HG02678 (cell line): ENCODE results near the gene C12orf42.

Experiments used
- ATAC-seq: cut with Tn5 transposase; IDR thresholded peaks from one replicate; pipeline ENCODE4 v1.9.1; 2021; ENCODE audit warnings: mild to moderate bottlenecking, moderate library complexity; ENCODE audit not compliant: unreplicated experiment

Gene C12orf42

DNA sequence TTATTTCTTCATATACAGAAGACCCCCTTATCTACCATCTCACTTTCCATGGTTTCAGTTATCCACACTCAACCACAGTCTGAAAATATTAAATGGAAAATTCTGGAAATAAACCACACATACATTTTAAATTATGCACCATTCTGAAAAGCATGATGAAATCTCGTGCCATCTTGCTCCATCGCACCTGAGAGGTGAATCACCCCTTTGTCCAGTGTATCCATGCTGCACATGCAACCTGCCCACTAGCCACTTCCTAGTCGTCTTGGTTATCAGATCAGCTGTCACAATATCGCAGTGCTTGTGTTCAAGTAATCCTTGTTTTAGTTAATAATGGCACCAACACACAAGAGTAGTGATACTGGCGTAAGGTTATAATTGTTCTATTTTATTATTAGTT, 145.7 kb downstream of the C12orf42 start:
- no peak for ATAC-seq

DNA sequence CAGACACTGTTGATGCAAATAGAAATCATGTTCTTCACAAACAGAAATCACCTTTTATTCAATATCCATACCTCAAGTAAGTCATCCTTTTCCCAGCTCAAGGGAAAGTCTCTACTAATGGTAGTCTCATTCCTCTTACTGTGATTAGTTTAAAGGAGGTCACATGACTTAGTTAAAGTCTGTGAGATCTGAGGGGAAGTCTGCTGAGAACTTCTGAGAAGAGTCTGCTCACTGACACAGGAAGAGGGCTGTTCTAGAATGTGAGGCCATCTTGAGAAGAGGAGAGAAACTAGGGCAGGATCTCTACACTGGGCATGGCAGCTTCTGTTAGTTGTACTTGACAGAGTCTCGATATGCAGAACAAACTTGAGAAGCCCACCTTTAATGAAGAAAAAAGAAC, 146.8 kb downstream of the C12orf42 start:
- no peak for ATAC-seq

DNA sequence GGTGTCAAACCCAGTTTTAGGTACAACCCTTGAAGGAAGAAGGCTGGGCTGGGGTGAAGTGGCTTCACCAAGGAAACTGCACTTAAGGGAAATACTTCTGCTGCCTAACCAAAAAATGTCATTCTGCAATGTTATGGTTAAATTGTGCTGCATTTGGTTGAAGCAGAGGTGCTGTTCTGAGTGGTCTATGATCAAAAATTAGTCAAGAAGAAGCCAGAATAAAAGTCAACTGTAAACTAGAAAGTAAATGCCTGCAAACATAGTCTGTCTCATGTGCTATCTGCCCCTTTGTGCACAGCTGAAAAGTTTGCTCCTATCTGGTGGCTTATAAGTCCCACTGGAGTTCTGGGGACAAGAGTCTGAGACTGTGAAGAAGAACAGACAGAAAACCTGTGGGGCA, 158.8 kb downstream of the C12orf42 start:
- no peak for ATAC-seq

DNA sequence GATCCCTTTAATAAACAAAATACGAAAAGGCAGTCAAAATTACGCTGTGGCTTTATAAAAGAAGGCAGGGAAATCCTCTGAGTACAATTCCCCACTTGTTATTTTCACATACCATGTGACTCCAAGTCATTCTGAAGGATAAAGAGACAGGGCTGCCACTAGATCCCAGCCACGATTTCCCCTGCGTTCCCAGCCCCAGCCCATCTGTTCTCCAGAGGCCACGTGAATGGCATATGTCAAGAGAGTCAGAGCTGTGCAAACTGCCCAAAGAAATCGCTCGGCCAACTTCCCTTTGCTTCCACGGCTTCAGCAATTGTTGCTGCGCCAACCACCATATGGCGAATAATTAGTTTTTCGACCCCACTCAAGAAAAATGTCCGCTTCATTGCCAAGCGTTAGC, 161.3 kb downstream of the C12orf42 start:
- no peak for ATAC-seq

DNA sequence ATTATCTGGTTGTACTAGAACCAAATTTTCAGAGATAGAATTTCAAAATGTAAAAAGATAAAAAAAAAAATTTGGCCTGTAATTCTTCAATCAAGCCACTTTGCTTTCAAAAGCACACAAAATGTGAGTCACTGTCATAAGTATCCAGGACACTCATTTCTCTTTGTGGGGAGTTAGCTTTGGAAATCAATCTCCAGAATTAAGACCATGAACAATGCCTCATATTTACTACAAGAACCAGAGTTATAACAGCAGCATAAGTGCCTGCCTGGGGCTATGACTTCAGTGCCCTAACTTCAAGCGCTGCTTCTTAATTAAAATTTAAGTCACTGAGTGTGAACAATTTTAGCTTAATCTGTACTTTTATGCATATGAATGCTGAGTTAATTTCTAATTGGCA, 162.1 kb downstream of the C12orf42 start:
- ATAC-seq = no peak

DNA sequence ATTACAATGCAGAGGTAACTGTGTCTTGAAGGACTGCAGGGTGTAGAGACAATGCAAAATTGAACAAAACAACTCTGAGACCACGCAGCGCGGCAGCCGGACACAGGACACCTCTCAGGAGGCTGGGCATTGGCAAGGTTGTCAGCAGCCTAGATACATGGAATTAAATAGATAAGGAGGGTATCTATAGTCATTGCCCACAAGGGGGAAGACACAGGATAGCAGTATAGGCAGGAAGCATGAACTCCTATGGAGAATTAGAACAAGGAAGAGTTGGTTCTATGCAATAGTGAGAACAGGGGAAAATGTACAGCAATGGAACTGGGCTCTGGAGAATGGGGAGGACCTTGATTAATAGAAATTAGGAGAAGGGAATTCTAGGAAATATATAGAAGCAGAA, 164.1 kb downstream of the C12orf42 start:
- no peak for ATAC-seq

DNA sequence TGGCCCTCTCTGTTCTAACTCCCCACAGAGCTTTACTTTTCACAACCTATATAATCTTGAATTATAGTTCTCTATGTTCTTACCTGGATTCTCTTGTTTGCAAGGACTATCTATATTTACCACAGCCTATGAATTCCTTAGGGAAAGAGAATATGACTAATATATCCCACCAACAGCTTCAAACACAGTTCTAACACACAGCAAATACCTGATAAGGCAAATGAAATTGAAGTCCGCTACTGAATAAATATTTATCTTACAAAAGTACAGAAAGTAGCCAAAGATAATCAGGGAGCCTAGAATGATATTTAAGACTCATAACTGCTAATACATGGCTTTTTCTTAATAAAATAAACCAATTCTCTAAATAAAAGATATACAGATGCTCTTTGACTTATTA, 165.1 kb downstream of the C12orf42 start:
- ATAC-seq = no peak

DNA sequence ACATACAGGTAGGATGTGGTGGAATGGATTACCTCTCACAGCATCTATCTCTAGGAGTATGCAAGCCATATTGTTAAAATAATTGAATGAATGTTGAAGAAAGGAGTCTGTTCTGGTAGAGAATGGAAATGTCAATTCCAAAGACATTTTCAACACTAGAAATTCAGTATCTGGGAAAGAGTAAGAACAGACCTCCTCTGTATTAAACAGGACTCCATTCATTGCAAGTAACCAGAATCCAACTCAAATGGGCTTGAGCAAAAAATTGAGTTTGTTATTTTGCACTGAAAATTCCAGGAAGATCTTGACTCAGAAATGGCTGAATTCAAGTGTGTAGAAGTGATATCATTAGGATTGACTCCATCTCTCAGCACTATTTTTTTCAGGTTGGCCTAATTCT, 168.1 kb downstream of the C12orf42 start:
- ATAC-seq = no peak

DNA sequence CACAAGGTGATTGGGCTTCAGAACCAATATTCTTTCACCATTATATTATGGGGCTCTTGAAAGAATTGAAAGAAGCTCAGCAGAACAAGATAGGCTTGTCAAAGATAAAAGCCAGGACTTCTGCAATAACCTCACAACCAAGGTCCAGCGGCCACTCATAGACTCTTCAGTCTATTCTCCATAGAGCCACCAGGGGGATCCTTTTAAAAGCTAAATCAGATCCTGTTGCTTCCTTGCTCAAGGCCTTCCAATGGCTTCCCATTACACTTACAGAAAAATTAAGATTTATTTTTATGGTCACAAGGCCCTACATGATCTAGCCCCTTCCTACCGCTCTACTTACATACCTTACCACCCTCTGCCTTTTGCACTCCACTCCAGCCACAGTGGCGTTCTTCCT, 169.6 kb downstream of the C12orf42 start:
- ATAC-seq = no peak

DNA sequence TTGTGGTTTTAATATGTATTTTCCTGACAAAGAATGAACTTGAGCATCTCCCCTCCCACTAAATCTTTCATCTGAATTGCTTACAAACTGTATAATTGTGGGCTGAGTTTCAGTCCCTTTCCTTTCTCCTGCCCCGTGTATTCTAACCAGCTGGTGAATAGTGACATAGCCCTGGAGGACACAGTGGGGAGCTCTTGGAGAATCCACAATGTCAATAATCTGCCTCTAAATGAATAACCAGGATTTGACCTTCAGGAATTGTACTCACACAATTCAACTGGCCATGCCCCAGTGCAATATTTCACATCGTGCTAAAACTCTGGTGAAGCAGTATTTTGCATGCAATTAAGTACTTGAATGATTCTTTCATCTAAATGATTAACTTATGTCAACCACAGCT, 177.2 kb downstream of the C12orf42 start:
- no peak for ATAC-seq

DNA sequence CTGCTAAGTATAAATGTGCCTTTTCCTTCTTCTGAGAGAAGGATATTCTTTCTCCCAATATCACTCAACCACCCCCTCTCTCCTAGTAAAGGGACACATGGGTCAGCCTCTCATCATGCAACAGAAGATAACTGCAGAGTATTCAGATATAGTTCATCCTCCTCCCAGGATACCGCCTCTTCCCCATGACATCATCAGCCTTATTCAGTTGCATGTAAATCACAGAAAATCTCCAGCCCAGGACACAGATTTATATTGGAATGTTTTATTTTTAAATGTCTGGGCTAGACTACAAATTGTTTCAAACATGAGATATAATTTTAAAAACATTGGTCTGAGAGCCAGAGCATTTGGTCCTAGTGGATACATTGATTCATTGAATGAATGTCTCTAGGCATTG, 178.5 kb downstream of the C12orf42 start:
- ATAC-seq = no peak

DNA sequence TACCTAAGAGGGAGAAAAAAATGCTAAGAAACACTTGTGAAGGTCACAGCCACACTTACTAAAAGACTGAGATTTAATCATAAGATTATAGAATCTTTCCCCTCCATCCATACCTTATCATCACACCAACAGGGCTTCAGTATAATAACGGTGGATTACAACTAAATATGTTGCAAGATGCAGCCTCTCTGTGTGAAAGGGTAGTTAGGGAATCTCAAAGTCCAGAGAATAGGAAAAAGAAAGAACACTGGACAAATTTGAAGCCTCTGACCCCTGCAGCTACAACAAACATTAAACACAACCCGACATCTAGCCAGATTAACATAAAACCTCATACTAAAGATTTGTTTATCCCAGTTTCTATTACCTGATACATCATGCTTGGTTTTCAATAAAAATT, 181.0 kb downstream of the C12orf42 start:
- no peak for ATAC-seq

DNA sequence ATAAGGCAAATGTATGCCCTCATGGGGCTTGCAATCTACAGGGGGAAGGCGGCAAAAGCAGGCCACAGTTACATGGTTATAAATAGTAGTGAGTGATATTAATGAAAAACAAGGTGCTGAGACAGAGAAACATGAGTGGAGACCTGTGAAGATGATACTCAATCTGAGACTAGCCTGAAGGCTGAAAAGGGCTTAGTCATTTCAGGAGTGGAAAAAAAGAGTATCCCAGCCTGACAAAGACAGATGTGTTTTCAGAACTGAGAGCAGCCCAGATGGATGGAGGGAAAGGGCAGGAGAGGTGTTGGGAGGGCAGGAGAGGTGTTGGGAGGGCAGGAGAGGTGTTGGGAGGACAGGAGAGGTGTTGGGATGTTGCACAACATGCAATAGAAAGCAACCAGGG, 181.9 kb downstream of the C12orf42 start:
- no peak for ATAC-seq

DNA sequence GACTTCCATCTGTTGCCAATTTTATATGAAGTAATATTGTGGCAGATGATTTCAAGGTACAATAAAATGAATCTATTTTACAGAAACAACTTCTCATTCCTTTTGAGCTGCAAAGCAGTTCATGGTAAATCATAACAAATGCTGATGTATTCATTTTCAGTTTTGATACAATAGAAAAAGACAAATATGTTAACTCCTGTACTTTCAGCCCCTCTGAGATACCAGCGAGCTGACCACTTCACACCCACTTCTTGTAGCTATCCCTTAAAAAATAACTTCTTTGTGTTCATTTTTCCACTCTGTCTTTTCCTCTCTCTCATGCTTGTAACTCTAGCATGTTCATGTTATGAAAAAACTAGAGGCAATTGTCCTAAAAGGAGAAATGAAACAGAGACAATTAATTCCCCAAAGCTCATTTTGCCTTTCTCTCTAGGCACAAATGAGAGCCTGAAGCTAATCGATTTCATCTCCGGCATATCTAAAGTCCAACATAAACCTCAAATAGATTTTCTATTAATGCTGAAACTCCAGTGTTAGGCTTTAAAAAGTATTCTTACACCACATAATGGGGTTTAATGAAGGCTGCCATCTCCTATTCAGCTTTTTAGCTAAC, 182.9 kb downstream of the C12orf42 start:
- ATAC-seq = no peak

DNA sequence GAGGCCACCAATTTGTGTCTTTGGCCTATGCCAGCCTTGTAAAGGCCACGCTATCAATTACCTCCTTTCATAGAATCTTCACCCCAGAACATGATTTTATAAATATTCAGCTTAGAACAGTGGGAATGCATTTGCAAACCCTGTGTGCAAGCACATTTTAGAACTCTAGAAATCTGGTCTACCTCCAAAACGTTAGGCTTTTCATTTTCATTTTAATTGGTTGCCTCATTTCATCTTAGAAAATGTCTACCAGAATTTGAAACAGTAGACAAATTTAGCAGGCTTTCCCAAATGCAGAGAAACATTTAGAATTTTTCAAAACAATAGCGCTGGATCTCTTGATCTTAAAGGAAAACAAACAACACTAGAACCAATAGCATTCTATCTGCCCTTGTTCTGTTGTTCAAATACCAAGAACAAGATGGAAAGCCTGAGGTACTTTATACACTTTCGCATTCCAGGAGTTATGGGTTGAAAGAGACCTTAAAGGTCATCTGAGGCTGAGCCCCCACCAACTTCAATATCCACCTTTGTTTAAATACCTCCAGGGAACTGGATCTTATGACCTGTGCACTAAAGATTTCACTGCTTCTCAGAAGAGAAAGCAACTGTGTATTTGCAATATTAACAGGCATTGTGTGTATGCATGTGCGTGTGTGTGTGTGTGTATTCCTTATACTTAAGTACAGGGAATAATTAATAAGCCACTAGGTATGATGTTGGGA, 185.1 kb downstream of the C12orf42 start:
- ATAC-seq = no peak

DNA sequence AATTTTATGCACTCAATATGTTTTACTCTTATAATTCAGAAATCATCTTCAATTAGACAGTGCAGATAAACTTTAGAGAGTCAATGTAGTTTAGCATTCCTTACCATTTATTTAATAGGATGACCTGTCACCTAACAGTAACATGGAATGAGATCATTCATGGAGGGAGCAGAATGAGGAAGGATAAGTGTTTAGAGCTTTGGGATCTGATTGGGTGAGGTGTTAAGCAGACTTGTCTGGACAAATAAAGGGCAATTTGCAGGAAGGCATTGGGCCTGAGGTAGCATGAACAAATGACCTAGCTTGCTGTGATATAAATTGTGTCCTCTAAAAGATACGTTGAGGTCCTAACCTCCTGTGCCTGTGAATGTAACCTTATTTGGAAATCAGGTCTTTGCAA, 187.4 kb downstream of the C12orf42 start:
- no peak for ATAC-seq

DNA sequence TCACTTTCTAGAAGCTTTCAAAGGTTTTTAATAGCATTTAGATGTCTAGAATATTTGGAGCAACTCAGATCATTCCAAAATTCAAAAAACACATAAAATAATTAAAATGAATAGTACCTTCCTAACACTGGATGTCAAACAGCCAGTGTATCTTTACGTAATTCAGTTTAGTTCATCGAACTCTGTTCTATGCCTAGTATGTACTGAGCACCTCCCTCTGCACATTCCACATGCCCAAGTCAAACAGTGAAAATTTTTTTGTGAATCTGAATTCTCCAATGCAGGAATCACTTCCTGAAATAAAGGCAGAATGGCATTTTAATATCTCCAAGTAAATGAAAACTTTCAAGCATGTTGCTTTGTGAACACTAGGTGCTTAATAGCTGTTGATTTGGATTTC, 192.3 kb downstream of the C12orf42 start:
- no peak for ATAC-seq

DNA sequence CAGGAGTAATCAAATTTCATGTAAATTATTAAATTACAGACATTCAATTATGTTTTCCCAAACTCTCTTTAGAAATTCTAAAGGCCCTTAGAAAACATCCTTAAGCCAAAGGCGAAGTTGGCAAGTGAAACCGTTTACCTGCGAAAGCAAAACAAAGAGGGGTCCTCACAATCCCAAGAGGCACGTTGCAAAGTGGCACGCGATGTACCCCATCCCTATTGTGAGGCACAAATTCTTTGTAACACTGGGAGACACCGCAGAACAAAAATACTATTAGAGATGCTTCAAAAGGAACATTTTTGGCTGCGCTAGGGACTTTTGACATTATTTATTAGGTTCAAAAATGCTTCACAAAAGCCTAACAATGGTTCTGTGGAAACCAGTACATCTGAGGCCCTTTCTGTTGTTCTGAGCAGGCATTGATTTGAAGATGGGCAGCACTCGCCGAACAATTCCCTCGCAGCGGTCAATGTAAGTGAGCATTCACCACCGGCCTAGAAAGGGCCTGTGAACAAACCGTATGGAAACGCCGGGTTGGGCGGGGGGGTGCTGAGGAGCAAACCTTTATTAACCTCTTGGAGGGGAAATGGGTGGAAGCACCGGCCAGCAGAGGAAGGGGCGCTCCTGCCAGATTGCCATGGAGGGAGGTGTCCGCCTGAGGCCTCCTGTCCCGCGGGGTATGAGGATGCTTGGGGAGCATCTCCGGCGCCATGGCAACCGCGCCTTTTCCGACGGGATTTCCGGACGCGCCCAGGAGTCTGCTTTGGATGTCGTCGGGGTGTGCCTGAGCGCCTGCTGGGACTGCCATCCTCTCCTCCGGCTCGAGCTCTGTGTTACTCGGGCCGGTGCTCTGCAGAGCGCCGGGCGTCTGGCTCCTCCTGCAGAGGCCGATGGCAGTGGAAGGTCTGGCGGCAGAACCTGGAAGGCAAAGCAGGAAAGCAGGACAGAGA, 193.9 kb downstream of the C12orf42 start:
- ATAC-seq = no peak

DNA sequence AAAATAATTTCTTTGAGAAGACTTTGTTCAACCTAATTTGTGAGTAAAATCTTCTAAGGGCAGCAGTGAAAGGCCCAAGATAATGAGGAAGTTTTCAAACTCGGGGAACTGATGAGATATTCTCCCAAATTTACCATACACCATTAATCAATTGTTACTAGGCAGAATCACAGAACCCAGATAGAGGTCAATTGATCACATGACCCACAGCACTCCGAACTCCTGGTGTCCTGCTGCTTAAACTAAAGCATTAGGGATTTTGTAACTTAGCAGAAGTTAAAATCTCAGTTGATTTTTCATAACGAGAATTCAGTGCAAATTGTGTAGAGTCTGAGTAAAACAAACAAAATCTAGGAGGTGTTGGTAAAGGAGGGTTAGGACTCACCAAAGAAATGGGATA, 207.8 kb downstream of the C12orf42 start:
- no peak for ATAC-seq

DNA sequence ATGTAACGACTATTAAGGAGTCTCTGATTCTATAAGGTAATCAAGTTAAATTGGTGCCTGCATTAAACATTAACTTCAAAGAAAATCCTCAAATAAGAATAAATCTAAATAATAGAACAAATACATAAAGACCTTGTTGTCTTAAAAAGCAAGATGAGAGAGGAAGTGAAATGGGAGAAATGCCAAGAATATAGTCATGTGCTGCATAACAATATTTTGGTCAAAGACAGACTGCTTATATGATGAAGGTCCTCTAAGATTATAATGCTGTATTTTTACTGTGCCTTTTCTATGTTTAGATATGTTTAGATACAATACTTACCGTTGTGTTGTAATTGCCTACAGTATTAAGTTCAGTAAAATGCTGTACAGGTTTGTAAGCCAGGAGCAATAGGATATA, 213.6 kb downstream of the C12orf42 start:
- ATAC-seq = no peak

DNA sequence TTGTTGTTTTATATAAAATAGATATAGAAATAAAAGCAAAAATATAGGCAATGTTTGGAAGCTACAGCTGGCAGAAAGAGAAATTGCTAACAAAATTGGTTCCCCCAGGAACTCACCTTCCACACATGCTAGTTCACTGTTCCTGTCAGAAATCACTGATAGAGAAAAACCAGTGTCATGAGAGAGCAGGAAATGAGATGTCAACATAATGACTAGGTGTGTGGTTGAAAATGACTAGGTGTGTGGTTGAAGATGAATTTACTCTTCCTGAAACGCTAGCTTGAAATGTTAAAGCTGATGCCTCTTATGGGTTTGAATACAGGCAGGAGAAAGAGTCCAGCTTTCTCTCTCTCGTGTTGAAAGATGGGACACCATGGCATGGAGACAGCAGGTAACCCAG, 216.3 kb downstream of the C12orf42 start:
- ATAC-seq = peak; percentile 93

DNA sequence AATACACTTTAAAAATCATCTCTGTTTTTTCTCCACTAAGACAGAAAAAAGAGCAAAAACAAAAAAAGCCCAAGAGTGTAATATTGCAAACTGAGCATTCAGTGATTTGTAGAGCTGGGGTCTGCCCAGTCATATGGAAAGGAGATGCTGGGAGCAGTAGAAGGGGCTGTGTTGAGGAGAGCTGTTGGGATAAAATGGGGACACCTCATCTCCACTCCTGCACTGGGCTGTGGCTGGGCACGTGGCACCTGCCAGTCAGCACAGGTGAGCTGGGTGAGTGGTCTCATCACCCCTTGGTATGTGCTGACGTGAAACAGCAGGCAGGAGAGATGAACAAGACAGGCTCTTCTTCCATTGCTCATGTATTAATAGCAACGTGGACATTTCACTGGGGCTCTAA, 217.4 kb downstream of the C12orf42 start:
- ATAC-seq = no peak
